Measurements from ENCODE around the gene WDR75. TPM values are rescaled to one million over a fixed set of nuclear protein-coding genes. Genes with fewer than 3 reads are reported as not detected.

WDR75 gene
- total and polyA plus RNA-seq, 2 donors from 2014 or later = 15.6 to 28.3 TPM

GRCh38 chr2:189437926-189438325 is 3.3 kb upstream of the WDR75 start:
- FAIRE-seq = no peak
- intact Hi-C loops (cut with DNase I) = no loop called here
- no peaks in the 10 kb centered on the region for H3K9me3 ChIP-seq (ENCODE audit: control insufficient read depth in 2 of 3, insufficient read depth in 1 of 3, low read length in 3 of 3)

GRCh38 chr2:189439342-189439741 is 1.9 kb upstream of the WDR75 start:
- Histone ChIP-seq H3K4me3 (ENCODE audit: low read length in 3 of 3) (no peak overlapping the region), H3K9ac (ENCODE audit: low read length in 3 of 3) (no peak overlapping the region), H3K36me3 (ENCODE audit: control insufficient read depth in 2 of 3, insufficient read depth in 3 of 3, low read length in 3 of 3) (no peaks in the 10 kb centered on the region), H3K9me3 (ENCODE audit: control insufficient read depth in 2 of 3, insufficient read depth in 1 of 3, low read length in 3 of 3) (no peaks in the 10 kb centered on the region), H3K4me1 (ENCODE audit: control insufficient read depth in 2 of 3, insufficient read depth in 2 of 3, low read depth in 1 of 3, low read length in 3 of 3) (peaks cover 3 to 20% (median 6%) of the 10 kb centered on the region in 3 donors), H3K27ac (ENCODE audit: low read depth in 2 of 2, low read length in 2 of 2) (no peak overlapping the region), H3K27me3 (ENCODE audit: control insufficient read depth, insufficient read depth, low read length) (no peaks in the 10 kb centered on the region)
- no peak for FAIRE-seq
- TF ChIP-seq, protein P1, sequence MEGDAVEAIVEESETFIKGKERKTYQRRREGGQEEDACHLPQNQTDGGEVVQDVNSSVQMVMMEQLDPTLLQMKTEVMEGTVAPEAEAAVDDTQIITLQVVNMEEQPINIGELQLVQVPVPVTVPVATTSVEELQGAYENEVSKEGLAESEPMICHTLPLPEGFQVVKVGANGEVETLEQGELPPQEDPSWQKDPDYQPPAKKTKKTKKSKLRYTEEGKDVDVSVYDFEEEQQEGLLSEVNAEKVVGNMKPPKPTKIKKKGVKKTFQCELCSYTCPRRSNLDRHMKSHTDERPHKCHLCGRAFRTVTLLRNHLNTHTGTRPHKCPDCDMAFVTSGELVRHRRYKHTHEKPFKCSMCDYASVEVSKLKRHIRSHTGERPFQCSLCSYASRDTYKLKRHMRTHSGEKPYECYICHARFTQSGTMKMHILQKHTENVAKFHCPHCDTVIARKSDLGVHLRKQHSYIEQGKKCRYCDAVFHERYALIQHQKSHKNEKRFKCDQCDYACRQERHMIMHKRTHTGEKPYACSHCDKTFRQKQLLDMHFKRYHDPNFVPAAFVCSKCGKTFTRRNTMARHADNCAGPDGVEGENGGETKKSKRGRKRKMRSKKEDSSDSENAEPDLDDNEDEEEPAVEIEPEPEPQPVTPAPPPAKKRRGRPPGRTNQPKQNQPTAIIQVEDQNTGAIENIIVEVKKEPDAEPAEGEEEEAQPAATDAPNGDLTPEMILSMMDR (IDR thresholded peaks at IDR 0.05; ENCODE audit: borderline replicate concordance, extremely low read depth, insufficient read depth) = no peak
- intact Hi-C loops (cut with DNase I) = no loop called here
- peak in 2 of 5 donors; percentile 14 to 15 for DNase-seq

More at GRCh38 chr2:189437926-189438325, 3.3 kb upstream of the WDR75 start:
- TF ChIP-seq, protein P1 (IDR thresholded peaks at IDR 0.05; ENCODE audit: borderline replicate concordance, extremely low read depth, insufficient read depth) = no peak
- DNase-seq = no peak
- Histone ChIP-seq H3K9ac (ENCODE audit: low read length in 3 of 3) (no peak overlapping the region), H3K27me3 (ENCODE audit: control insufficient read depth, insufficient read depth, low read length) (no peaks in the 10 kb centered on the region), H3K4me3 (ENCODE audit: low read length in 3 of 3) (no peak overlapping the region), H3K27ac (ENCODE audit: low read depth in 2 of 2, low read length in 2 of 2) (no peak overlapping the region), H3K36me3 (ENCODE audit: control insufficient read depth in 2 of 3, insufficient read depth in 3 of 3, low read length in 3 of 3) (no peaks in the 10 kb centered on the region), H3K4me1 (ENCODE audit: control insufficient read depth in 2 of 3, insufficient read depth in 2 of 3, low read depth in 1 of 3, low read length in 3 of 3) (peaks cover 3 to 12% (median 6%) of the 10 kb centered on the region in 3 donors)

GRCh38 chr2:189440644-189440946 is 679 bp upstream of the WDR75 start:
- H3K4me1 ChIP-seq (ENCODE audit: control insufficient read depth in 2 of 3, insufficient read depth in 2 of 3, low read depth in 1 of 3, low read length in 3 of 3) = peaks cover 3 to 20% (median 6%) of the 10 kb centered on the region in 3 donors
- FAIRE-seq = no peak
- intact Hi-C loops (cut with DNase I) = no loop called here

More at GRCh38 chr2:189440644-189440946, 679 bp upstream of the WDR75 start:
- no peaks in the 10 kb centered on the region for H3K9me3 ChIP-seq (ENCODE audit: control insufficient read depth in 2 of 3, insufficient read depth in 1 of 3, low read length in 3 of 3)
- TF ChIP-seq, protein P1 (IDR thresholded peaks at IDR 0.05; ENCODE audit: borderline replicate concordance, extremely low read depth, insufficient read depth) = no peak
- peak overlapping the region; percentile 89 to 93 for H3K27ac ChIP-seq (ENCODE audit: low read depth in 2 of 2, low read length in 2 of 2)
- H3K27me3 ChIP-seq (ENCODE audit: control insufficient read depth, insufficient read depth, low read length) = no peaks in the 10 kb centered on the region
- H3K9ac ChIP-seq (ENCODE audit: low read length in 3 of 3) = peak overlapping the region; percentile 70 to 98 (median 93)
- H3K36me3 ChIP-seq (ENCODE audit: control insufficient read depth in 2 of 3, insufficient read depth in 3 of 3, low read length in 3 of 3) = no peaks in the 10 kb centered on the region
- peak overlapping the region; percentile 92 to 100 (median 97) for H3K4me3 ChIP-seq (ENCODE audit: low read length in 3 of 3)
- peak in 1 of 5 donors; percentile 65 for DNase-seq

Data from kidney (tissue), 14 donors.